Measurements from ENCODE around the gene PBX3. TPM values are rescaled to one million over a fixed set of nuclear protein-coding genes. Genes with fewer than 3 reads are reported as not detected.

PBX3 gene
- polyA plus RNA-seq, 1 donor (not counting 4 experiments of a cell fraction or from before 2014, with no cell fraction given) = 26.3 TPM

- H3K4me3 ChIP-seq (ENCODE audit: control insufficient read depth in 2 of 3, extremely low read depth in 1 of 3, insufficient read depth in 2 of 3, low read depth in 1 of 3, low read length in 3 of 3) = no peak overlapping the region
- H3K4me1 ChIP-seq (ENCODE audit: control insufficient read depth, extremely low read depth, insufficient read depth, low read length) = peaks cover 22% of the 10 kb centered on the region
- no peak for FAIRE-seq
- no peak overlapping the region for H2AFZ ChIP-seq (ENCODE audit: control insufficient read depth, low read length)
- H4K20me1 ChIP-seq (ENCODE audit: control insufficient read depth, extremely low read depth, insufficient read depth, low read length) = no peaks in the 10 kb centered on the region
- no peak for DNase-seq (ENCODE audit: low read depth, low spot score)
- H3K27me3 ChIP-seq (ENCODE audit: control insufficient read depth, extremely low read depth, insufficient read depth, low read length) = no peaks in the 10 kb centered on the region
- H3K9me1 ChIP-seq (ENCODE audit: control insufficient read depth, extremely low read depth, insufficient read depth, low read length) = no peaks in the 10 kb centered on the region
- no peak overlapping the region for H3K4me2 ChIP-seq (ENCODE audit: control insufficient read depth, extremely low read depth, insufficient read depth, low read depth, low read length)
- H3K36me3 ChIP-seq (ENCODE audit: control insufficient read depth in 2 of 2, extremely low read depth in 1 of 2, insufficient read depth in 2 of 2, low read length in 2 of 2) = no peaks in the 10 kb centered on the region
- no peak for TF ChIP-seq EZH2 (IDR thresholded peaks at IDR 0.05; ENCODE audit: low read length)
- TF ChIP-seq CTCF (optimal IDR thresholded peaks at IDR 0.05 in 1 of 3, IDR thresholded peaks at IDR 0.05 in 1 of 3, conservative IDR thresholded peaks at IDR 0.05 in 1 of 3; ENCODE audit: extremely low read depth in 1 of 3, insufficient read depth in 2 of 3, low read length in 3 of 3) = no peak
- dilution Hi-C loops (cut with MboI; ENCODE audit: extremely low pct_ligation_motif_present, low sequenced_read_pairs) = no loop called here
- no peak overlapping the region for H3K27ac ChIP-seq (ENCODE audit: control insufficient read depth, insufficient read depth, low read length)
- H3K79me2 ChIP-seq (ENCODE audit: control insufficient read depth, insufficient read depth, low read length) = peaks cover 28% of the 10 kb centered on the region
- H3K9ac ChIP-seq (ENCODE audit: control insufficient read depth, extremely low read depth, insufficient read depth, low read length) = no peak overlapping the region
- no peaks in the 10 kb centered on the region for H3K9me3 ChIP-seq (ENCODE audit: control insufficient read depth, low read depth, low read length)
Observed at GRCh38 chr9:125890826-125891225, 143.7 kb downstream of the PBX3 start.

- H3K4me3 ChIP-seq (ENCODE audit: control insufficient read depth in 2 of 3, extremely low read depth in 1 of 3, insufficient read depth in 2 of 3, low read depth in 1 of 3, low read length in 3 of 3) = no peak overlapping the region
- no peaks in the 10 kb centered on the region for H3K9me3 ChIP-seq (ENCODE audit: control insufficient read depth, low read depth, low read length)
- H3K79me2 ChIP-seq (ENCODE audit: control insufficient read depth, insufficient read depth, low read length) = peaks cover 30% of the 10 kb centered on the region
- TF ChIP-seq EZH2 (IDR thresholded peaks at IDR 0.05; ENCODE audit: low read length) (no peak), CTCF (optimal IDR thresholded peaks at IDR 0.05 in 1 of 3, IDR thresholded peaks at IDR 0.05 in 1 of 3, conservative IDR thresholded peaks at IDR 0.05 in 1 of 3; ENCODE audit: extremely low read depth in 1 of 3, insufficient read depth in 2 of 3, low read length in 3 of 3) (no peak)
- H3K27me3 ChIP-seq (ENCODE audit: control insufficient read depth, extremely low read depth, insufficient read depth, low read length) = no peaks in the 10 kb centered on the region
- DNase-seq (ENCODE audit: low read depth, low spot score) = no peak
- dilution Hi-C loops (cut with MboI; ENCODE audit: extremely low pct_ligation_motif_present, low sequenced_read_pairs) = no loop called here
- H3K9ac ChIP-seq (ENCODE audit: control insufficient read depth, extremely low read depth, insufficient read depth, low read length) = no peak overlapping the region
- no peak overlapping the region for H3K27ac ChIP-seq (ENCODE audit: control insufficient read depth, insufficient read depth, low read length)
- no peaks in the 10 kb centered on the region for H4K20me1 ChIP-seq (ENCODE audit: control insufficient read depth, extremely low read depth, insufficient read depth, low read length)
- no peak for FAIRE-seq
- H2AFZ ChIP-seq (ENCODE audit: control insufficient read depth, low read length) = no peak overlapping the region
- H3K4me1 ChIP-seq (ENCODE audit: control insufficient read depth, extremely low read depth, insufficient read depth, low read length) = peaks cover 12% of the 10 kb centered on the region
- no peaks in the 10 kb centered on the region for H3K9me1 ChIP-seq (ENCODE audit: control insufficient read depth, extremely low read depth, insufficient read depth, low read length)
- no peak overlapping the region for H3K4me2 ChIP-seq (ENCODE audit: control insufficient read depth, extremely low read depth, insufficient read depth, low read depth, low read length)
- H3K36me3 ChIP-seq (ENCODE audit: control insufficient read depth in 2 of 2, extremely low read depth in 1 of 2, insufficient read depth in 2 of 2, low read length in 2 of 2) = no peaks in the 10 kb centered on the region
Observed at GRCh38 chr9:125893277-125893676, 146.1 kb downstream of the PBX3 start.
